Measurements from ENCODE around the gene LEMD1.

DNA sequence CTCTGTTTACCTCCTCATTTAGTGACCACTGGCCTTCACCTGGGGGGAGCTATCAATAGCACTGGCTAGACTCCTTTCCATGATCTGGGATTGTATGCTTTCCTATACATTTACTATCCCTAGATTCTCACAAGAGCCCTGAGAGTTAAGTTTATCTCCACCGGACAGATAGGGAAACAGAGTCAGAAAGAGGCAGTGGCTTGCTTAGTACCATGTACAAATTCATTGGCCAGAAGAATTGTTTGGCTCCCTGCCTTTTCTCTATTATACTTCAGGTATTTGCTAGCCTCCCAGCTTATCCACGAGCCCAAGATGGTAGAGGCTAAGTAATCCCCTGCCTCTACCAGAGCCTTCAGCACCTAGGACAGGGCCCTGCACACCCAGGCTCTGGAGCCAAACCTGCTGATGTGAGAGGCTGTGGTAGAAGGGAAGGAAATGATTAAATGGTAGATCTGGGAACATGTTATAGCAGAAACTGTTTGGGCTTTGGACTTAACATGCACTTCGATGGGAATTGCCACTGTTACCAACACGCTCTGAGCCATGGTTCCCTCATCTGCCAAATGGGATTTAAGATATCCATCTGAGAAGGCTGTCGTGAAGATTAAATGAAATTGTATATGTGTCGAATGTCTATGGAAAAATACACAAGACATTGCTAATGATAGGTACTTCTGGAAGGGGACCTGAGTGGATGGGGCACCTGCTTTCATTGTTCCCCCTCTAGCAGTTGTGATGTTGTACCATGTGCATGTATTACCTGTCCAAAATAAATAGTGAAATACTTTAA, 37.1 kb upstream of the LEMD1 start:
- TF ChIP-seq, protein P1, sequence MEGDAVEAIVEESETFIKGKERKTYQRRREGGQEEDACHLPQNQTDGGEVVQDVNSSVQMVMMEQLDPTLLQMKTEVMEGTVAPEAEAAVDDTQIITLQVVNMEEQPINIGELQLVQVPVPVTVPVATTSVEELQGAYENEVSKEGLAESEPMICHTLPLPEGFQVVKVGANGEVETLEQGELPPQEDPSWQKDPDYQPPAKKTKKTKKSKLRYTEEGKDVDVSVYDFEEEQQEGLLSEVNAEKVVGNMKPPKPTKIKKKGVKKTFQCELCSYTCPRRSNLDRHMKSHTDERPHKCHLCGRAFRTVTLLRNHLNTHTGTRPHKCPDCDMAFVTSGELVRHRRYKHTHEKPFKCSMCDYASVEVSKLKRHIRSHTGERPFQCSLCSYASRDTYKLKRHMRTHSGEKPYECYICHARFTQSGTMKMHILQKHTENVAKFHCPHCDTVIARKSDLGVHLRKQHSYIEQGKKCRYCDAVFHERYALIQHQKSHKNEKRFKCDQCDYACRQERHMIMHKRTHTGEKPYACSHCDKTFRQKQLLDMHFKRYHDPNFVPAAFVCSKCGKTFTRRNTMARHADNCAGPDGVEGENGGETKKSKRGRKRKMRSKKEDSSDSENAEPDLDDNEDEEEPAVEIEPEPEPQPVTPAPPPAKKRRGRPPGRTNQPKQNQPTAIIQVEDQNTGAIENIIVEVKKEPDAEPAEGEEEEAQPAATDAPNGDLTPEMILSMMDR (IDR thresholded peaks at IDR 0.05) = no peak
- no peak for TF ChIP-seq POLR2AphosphoS5 (IDR thresholded peaks at IDR 0.05; ENCODE audit: low read depth, low read length)
